ENCODE results near the gene PER1. TPM values are rescaled to one million over a fixed set of nuclear protein-coding genes. Genes with fewer than 3 reads are reported as not detected.
A peak's percentile ranks its signal among the peaks of the same experiment; 100 is the strongest.

The PER1 gene
- total and polyA plus RNA-seq, 10 of the 15 experiments (the other 5 are each of a cell fraction or from before 2014, with no cell fraction given) = 0.02 to 25.1 (median 5.4) TPM

GRCh38 chr17:8151120-8151640, 1.0 kb downstream of the PER1 start (continued):
- TF ChIP-seq PRDM15 (CRISPR knock-in tag; IDR thresholded peaks at IDR 0.05) = no peak
- no peak for TF ChIP-seq IRF3 (IDR thresholded peaks at IDR 0.05)
- no peak for TF ChIP-seq ZNF384 (IDR thresholded peaks at IDR 0.05; ENCODE audit: borderline replicate concordance, low read depth, low read length)
- TF ChIP-seq MAX (IDR thresholded peaks at IDR 0.05; ENCODE audit: low read depth, low read length) = peak; percentile 86; the same call in 1 of the 2 replicates
- peak; percentile 67 for TF ChIP-seq NR2F1 (conservative IDR thresholded peaks at IDR 0.05)
- TF ChIP-seq SRF (IDR thresholded peaks at IDR 0.05; ENCODE audit: low read depth in 2 of 2, low read length in 2 of 2) = peak; percentile 27 to 57; a peak in 1 of 4 replicates
- TF ChIP-seq PBX3 (IDR thresholded peaks at IDR 0.05; ENCODE audit: insufficient replicate concordance, low read depth, low read length) = peak; percentile 26
- peak; percentile 38; the same call in 1 of the 2 replicates for TF ChIP-seq ATF7 (IDR thresholded peaks at IDR 0.05; ENCODE audit: low read depth)
- TF ChIP-seq ZSCAN29 (IDR thresholded peaks at IDR 0.05) = no peak
- peak; percentile 89; the same call in 1 of the 2 replicates for TF ChIP-seq POLR2AphosphoS2 (IDR thresholded peaks at IDR 0.05; ENCODE audit: low read depth, low read length)
- TF ChIP-seq HDAC6 (IDR thresholded peaks at IDR 0.05; ENCODE audit: unreplicated experiment) = no peak
- peak; percentile 60; the same call in 1 of the 2 replicates for TF ChIP-seq IRF4 (IDR thresholded peaks at IDR 0.05; ENCODE audit: low read depth, low read length)
- peak; percentile 45 to 70; a peak in 3 of 4 replicates for TF ChIP-seq EP300 (IDR thresholded peaks at IDR 0.05; ENCODE audit: borderline replicate concordance in 1 of 2, control insufficient read depth in 1 of 2, low read depth in 2 of 2, low read length in 2 of 2)
- TF ChIP-seq USF2 (IDR thresholded peaks at IDR 0.05; ENCODE audit: borderline replicate concordance, low read depth, low read length) = no peak
- TF ChIP-seq SKIL (IDR thresholded peaks at IDR 0.05; ENCODE audit: low read depth, poor library complexity, severe bottlenecking) = no peak
- TF ChIP-seq FOXM1 (IDR thresholded peaks at IDR 0.05; ENCODE audit: low read depth, low read length) = no peak
- no peak; the same call in 1 of the 2 replicates for TF ChIP-seq SPI1 (IDR thresholded peaks at IDR 0.05; ENCODE audit: borderline replicate concordance, insufficient read depth, low read depth, low read length)
